HG03432 (cell line): ENCODE results near the gene SCT.

Experiments used
- ATAC-seq: cut with Tn5 transposase; IDR thresholded peaks from one replicate; pipeline ENCODE4 v1.9.1; 2021; ENCODE audit warnings: mild to moderate bottlenecking, moderate library complexity; ENCODE audit not compliant: unreplicated experiment

The SCT gene

GRCh38 chr11:643849-644738 lies 17.1 kb upstream of the SCT start:
- ATAC-seq: no peak

DNA sequence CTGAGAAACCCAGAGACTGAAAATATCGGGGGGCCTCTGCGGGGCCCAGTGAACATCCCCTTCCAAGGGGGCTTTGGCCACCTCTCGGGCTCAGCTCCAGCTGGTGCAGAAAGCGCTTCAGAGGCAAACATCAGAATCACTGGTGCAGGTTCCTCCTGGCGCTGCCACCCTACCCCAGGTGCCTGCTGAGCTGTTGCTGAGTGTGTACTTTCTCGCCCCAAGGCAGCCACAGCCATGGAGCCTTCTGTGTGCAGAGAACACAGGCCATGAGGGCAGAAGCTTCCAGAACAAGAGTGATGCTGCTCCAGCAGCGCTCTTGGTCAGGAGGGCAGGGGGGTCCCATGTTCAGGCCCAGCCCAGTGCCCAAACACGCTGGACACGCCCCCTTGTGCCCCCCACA lies 16.4 kb upstream of the SCT start:
- no peak for ATAC-seq

DNA sequence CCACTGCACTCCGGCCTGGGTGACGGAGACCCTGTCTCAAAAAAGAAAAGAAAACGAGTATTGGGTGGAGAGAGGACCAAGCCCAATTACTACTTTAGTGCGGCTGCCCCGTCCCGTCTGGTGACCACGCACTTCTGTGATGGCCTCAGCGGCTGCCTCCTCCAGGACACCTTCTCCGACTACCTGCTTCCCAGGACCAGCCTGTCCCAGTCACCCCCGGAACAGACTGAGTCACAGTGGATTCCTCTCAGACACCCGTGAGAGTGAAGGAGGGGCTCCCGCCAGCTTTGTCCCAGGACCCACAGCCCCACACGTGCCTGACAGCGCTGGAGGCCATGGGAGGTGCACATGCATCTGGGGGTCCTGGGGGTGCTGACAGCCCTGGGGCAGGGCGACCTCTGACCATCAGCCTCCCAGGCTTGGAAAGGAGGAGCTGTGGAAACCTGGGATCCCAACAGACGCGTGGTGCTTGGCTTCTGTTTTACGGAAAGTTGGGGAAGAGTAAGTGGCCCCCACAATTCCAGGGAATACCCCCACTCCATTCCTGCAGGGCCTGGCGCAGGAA lies 14.9 kb upstream of the SCT start:
- no peak for ATAC-seq

GRCh38 chr11:640021-640706 lies 13.2 kb upstream of the SCT start:
- no peak for ATAC-seq

GRCh38 chr11:639332-639955 lies 12.5 kb upstream of the SCT start:
- no peak for ATAC-seq

GRCh38 chr11:638631-639331 lies 11.8 kb upstream of the SCT start:
- ATAC-seq: no peak

- ATAC-seq: no peak
These were observed 10.9 kb upstream of the SCT start for GRCh38 chr11:637593-638521.

DNA sequence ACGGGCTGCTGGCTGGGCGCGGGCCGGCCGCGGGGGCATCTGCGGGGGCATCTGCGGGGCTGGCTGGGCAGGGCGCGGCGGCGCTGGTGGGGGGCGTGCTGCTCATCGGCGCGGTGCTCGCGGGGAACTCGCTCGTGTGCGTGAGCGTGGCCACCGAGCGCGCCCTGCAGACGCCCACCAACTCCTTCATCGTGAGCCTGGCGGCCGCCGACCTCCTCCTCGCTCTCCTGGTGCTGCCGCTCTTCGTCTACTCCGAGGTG lies 10.3 kb upstream of the SCT start:
- ATAC-seq: no peak

- ATAC-seq: no peak
These were observed 9.7 kb upstream of the SCT start, which contains the start of gene DRD4 for GRCh38 chr11:636511-637332. Gene DRD4, plus strand, starts transcription at chr11:637269. Its CDS starts 36 bp downstream, at chr11:637305.

GRCh38 chr11:635945-636510 lies 9.0 kb upstream of the SCT start:
- no peak for ATAC-seq

DNA sequence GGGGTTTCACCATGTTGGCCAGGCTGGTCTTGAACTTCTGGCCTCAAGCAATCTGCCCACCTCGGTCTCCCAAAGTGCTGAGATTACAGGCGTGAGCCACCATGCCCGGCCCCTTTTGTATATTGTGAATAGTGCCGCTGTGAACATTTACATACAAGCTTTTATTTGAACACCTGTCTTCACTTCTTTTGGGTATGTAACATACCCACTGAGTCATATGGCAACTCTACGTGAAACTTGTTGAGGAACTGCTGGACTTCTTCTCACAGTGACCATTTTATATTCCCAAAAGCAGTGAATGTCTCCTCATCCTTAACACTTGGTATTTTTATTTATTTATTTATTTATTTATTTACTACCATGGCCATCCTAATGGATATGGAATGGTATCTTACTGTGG lies 3.9 kb upstream of the SCT start:
- ATAC-seq: no peak

DNA sequence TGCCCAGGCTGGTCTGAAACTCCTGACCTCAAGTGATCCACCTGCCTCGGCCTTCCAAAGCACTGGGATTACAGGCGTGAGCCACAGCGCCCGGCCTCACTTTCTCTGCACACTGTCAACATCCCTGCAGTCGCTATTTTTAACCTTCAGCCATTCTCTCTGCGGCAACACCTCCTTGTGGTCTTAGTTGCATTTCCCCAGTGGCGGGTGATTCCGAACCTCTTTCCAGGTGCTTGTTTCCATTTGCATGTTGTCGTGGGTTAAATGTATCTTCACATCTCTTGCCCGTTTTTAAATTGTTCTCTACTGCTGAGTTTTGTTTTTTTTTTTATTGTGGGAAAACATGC lies 2.2 kb upstream of the SCT start:
- ATAC-seq: no peak

DNA sequence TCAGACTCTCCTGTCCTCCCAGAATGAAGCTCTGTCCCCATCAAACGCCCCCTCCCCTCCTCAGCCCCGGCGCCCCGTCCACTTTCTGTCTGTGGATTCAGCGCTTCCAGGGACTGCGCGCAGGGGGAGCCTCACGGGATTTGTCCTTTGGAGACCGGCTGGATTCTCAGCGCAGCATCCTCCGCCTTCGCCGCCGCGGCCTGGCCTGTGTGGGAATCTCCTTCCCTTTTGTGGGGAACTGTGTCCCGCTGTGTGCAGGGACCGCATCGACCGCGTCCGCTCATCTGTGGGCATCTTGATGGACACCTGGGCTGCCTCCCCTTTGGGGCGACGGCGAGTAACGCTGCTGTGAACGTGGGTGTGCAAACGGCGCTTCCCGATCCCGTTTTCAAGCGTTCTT lies 1.1 kb upstream of the SCT start:
- ATAC-seq: no peak

DNA sequence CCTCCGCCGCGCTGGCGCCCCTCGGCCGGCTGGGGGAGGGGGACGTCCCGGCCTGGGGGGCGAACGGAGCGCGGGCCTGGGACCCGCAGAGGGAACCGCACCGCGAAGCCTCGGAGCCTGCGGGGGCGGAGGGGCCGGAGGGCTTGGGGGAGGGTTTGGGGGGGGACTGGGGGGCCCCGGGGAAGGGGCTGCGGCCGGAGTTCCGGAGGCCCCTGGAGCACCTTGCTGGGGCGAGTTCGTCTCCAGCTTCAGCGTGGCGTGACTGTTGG lies 261 bp upstream of the SCT start:
- ATAC-seq: no peak

GRCh38 chr11:625636-626268 lies 1.2 kb downstream of the SCT start:
- no peak for ATAC-seq

- ATAC-seq: no peak
These were observed 2.0 kb downstream of the SCT start, which contains the start of gene CDHR5 for GRCh38 chr11:624705-625635. Gene CDHR5, minus strand, starts transcription at chr11:624955. Its CDS starts 53 bp downstream, at chr11:624902.

DNA sequence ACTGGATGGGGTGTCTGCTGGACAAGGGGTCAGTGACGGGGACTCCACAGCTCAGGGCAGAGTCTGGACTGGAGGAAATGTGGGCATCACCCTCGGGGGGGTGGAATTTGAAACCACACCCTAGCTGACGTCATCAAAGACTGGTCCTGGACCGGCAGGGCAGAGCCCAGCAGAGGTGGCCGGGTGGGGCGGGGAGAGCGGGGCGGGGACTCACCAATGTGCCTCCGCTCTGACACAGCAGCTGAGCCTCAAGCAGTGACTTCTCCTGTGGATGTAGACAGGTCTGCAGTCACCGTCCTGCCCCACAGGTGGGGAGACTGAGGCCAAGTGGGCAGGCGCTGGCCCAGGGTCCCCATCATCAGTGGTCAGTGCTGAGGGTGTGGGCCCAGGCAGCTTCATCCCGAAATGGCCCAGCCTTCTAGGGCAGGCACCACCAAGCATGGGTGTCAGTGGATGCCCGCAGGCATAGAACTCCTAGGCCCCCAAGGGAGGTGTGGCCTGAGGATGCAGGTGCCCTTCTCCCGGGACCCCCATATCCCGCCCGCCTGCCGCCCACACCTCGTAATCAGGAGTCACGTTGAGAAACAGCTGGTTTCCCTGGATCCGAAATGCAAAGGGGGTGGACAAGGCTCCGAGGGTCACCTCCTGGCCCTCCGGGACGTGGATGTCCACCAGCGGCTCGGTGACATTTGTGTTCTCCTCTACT lies 2.8 kb downstream of the SCT start:
- ATAC-seq: no peak
